Measurements from ENCODE around the gene AP3D1.

The AP3D1 gene

DNA sequence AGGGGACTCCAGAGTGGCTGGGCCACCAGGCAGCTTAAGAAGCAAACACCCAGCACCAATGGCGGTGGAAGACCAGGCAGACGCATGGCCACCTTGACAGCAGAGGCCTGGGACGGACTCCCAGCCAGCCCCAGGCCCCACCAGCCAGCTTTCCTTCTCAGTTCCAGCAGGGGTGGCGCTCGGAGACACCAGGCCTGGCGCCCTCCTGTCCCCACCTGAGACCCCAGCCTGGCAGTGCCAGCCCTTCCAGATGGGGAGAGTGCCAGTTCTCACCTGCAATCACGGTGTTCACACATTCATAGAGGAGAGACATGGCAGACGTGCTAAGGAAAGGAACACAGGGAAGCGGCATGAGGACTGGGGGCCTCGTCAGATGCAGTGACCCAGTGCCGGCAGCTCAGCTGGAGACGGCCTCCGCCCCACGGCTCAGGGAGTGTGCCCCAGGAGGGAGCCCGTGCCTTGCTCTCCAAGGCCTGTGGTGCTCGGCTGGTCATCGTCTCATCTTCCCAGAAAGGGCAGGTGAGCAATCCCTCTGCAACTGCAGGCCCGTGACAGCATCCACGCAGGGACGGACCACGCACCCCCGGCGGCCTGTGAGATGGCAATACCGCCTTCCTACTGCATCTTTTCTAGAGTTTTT lies 24.4 kb downstream of the AP3D1 start:
- no peak for DNase-seq

DNA sequence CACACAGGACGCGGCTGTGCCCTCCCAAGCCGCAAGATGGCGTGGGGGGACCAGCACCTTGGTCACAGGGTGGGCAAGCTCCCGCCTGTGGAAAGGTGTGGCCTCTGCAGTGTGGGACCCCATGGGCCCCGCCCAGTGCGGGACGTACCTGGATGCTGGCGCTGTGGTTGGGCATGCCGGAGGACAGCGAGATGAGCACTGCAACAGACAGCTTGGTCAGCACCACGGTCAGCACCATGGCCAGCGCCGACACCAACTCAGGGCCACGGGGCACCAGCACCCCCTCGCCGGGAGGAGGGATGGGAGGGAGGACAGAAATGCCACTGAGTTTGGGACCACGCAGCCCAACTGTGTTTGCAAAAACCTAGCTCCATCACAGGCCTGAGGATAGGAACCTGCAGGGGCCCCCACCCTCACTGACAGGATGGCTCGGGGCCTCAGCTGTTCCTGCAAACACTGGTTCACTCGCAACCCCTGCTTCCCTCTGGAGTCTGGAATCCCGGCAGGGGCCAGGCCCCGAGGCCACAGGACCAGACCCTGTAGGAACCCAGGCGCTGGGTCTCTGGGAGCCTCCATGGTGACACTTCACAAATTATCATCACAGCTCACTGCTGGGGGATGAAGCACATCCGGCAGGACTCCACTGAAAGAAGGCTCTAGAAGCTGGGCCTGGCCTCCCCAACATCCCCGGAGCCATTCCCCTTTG lies 27.5 kb downstream of the AP3D1 start:
- no peak for DNase-seq

DNA sequence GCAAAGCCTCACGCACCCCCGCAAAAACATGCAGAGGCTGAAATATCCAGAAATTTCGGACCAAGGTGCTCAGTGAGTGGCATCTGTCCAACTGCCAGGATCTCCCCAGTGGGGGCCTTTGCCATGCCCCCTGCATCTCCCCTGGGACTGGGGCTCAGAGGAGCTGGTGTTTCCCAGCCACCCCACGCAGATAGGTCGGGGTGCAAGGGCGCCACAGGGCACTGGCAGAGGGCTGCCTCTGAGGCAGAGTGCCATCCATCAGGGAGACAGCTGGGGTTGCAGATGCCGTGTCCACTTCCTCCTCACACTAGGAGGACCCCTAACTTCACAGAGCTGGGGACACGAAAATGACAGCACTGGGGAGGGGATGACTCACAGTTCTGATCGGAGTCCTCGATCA lies 28.4 kb downstream of the AP3D1 start:
- no peak for DNase-seq

- no peak for DNase-seq
Observed at GRCh38 chr19:2122251-2122650, 29.1 kb downstream of the AP3D1 start.

- no peak for DNase-seq
Observed at GRCh38 chr19:2121416-2122051, 29.8 kb downstream of the AP3D1 start.

- DNase-seq = no peak
Observed at GRCh38 chr19:2120821-2121220, 30.5 kb downstream of the AP3D1 start.

DNA sequence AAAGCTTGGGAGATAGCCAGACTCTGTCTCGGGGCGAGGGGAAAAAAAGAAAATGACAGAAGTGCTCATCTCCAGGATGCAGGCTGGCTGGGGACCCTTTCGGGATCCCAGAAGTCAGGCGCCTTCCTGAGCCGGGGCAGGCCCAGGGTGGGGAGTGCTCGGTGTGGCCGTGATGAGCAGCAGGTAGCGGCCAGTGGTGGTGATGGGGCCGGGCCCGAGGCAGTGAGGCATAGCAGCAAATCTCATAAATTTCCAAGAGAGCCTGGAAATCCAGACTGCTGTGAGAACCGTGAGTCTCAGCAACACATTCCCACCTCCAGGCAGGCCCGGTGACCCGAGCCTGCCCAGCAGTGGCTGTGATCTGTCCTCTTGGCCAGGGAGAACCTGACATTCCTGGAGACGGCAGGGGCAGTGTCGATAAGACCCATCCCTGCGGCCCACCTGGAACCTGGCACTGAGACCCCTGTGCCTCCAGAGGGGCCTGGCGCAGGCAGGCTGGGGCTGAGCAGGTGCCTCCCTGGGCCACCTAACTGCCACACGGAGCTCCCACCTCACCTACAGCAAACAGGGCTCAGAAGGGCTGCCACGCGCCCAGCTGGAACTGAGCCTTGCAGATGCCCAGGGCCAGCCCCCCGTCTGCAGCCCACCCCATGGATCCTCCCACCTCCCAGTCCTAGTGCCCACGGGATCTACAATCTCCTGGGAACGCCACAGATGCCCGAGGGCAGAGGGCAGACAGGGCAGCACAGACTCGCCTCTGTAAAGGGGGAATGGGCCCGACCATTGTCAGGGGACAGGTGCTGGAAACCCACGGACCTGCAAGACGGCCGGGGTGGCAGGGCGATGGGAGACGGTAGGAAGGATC lies 31.2 kb downstream of the AP3D1 start:
- no peak for DNase-seq

DNA sequence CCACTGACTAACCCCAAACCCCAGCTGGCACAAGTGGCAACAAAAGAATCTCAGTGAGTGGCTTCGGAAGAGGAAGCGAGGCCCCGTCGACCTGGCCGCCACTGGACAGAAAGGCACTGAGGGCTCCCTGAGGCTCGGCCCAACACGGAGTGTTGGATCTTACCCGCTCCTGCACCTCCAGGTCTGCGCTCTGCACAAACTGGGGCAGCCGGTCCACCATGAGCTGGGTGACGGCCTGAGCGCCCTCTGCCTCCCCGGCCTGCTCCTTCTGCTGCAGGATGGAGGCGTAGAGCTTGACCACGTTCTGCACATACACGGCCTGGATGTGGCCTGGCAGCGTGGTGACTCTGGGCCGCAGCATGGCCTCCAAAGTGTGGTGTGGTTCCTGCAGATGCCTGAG lies 32.9 kb downstream of the AP3D1 start:
- no peak for DNase-seq

DNA sequence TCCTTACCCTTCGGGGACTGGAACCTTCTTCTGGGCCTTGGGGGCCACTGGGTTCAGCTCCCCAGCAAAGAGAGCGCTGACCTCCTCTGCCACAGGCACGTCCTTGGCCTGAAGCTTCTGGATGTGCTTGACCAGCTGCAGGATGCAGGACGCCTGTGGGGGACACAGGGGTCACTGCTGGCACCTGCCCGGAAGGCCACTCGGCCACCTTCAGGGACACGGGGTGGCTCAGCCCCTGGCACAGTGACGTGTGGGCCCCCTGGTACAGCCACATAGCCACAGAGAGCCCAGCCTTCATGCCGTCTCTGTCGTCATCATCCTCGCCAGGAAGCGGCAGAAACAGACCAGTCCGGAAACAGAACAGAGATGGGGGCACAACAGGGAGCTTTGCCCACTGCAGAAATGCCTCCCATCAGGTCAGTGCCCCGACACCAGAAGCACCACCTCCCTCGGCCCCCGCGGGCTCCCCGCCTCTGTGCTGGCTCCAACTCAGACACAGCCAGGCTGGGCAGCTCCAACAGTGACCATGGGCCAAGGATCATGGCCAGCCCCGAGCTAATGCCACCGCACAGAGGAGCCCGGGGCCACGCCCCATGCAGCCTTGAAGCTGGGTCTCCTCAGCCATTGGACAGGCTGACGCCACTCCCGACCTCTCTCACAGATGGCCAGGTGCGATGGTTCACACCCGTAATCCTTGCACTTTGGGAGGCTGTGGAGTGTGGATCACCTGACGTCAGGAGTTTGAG lies 34.0 kb downstream of the AP3D1 start:
- DNase-seq = no peak

DNA sequence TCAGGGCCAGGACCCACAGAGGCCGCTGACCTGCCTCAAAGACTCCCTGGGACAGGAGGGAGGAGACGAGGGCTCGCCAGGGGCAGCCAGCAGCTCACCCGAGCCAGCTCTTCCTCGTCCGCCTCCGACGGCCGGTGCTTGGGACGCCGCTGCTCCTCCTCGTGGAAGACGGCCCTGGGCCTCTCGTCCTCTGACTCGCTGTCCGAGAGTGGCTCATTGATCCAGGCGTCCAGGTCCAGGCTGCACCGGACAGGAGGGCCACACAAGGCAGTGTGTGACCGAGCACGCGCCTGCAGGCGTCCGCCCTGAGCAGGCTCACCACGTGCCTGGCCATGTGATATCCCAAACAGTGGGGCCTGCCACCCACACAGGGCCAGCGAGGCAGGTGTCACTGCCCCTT lies 34.9 kb downstream of the AP3D1 start:
- no peak for DNase-seq

DNA sequence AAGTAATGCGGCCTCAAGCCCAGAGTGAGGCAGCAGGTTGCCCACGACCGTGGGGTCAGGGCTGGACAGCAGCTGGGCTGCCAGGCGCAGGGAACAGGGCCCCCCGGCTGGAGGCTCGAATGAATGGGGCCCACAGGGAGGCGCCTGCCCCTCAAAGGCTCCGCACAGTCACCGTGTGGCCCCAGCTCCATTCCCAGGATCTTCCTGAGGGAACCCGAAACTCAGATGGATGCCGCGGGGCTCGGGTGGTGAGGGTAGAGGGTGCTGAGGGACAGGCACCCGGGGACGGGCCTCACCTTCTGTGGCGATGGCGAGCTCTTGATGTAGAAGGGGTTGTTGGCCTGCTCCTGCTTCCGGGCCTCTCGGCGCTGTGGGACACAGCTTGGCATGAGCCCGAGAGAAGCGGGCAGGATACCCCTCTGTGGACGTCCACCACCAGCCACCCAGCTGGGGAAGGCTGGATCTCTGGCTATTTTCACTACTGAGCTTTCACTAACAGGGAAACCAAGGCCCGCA lies 35.4 kb downstream of the AP3D1 start:
- DNase-seq = no peak

DNA sequence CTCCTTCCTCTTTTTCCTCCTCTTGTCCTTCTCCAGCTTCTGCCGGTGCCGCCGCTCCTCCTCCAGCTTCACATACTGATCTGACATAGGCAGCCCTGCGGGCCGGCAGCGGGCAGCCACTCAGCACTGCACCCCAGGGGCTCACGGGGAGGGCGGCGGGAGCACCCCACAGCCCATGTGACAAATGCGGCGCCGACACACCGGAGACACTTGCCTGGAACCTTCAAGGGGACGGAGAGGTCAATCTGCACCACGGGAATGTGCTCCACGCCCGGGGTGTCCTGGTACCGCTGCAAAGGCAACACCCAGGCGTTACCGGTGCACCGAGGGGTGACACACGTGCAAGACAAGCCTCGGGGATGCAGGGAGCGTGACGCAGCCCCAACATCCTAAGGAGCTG lies 36.0 kb downstream of the AP3D1 start:
- no peak for DNase-seq

DNA sequence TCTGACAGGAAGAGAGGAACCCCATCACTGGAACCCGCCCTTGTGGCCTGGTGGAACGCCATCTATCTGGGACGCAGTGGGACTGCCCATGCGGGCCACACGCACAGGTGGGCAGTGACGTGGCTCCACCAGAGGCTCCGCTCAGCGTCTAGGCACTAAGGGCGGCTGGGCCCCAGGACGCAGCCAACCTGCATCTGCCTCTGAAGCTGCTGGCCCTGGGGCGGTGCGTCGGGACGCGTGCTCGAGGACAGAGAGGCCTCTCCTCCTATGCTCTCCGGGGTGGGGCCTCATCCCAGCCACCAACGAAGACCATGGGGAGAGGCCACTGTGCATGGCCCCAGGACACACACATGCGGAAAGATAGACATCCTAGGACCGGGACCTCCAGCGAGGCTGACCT lies 36.5 kb downstream of the AP3D1 start:
- DNase-seq = no peak

DNA sequence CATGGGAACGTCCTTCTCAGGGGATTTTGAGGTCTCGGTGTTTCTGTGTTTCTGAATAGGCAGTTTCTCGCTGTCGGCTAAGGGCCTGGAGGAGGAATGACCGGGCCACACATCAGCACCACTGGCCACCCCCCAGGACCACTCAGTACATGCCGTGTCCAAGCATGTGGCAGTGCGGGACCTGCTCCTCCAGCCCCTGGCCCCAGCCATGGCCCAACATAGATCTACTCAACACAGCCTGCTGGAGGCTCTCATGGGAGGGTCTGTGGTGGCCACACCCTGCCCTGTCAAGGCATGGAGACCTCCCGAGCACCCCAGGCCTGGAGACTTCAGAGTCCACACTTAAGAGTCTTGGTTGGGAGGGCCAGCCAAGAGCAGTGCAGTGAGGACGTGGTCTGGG lies 37.1 kb downstream of the AP3D1 start:
- DNase-seq = no peak

DNA sequence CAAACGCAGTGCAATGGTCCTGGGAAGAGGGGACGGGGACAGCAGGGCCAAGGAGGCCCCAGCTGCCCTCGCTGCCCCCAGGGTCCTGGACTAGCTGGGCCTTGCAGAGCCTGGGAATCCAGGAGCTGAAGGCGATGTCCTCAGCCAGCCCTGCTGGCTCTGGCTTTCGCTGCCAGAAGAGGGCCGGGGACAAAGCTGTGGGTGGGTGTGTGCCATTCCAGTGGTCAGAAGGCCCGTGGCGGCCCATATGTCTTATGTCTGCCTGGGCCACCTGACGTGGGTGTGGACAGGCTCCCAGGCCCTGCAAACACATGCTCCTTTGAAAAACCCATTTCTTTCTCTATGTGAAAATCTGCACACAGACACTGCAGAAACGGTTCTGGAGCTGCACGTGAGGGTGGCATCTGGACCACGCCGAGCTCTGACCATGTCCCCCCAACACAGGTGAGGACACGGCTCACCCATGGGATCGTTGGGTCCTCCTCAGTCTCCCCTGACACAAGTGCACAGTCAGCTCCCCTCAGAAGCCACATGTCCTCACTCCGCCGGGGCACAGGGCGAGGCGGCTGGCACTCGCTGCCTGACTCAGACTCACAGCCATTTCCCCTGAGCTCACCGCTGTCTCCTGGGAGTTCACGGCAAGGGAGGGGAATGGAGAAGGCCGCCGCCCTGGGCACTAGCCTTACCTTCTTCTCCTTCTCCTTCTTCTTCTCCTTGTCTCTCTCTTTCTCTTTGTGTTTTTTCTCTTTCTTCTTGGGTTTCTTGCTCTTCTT lies 37.7 kb downstream of the AP3D1 start:
- peak; percentile 27 for DNase-seq

DNA sequence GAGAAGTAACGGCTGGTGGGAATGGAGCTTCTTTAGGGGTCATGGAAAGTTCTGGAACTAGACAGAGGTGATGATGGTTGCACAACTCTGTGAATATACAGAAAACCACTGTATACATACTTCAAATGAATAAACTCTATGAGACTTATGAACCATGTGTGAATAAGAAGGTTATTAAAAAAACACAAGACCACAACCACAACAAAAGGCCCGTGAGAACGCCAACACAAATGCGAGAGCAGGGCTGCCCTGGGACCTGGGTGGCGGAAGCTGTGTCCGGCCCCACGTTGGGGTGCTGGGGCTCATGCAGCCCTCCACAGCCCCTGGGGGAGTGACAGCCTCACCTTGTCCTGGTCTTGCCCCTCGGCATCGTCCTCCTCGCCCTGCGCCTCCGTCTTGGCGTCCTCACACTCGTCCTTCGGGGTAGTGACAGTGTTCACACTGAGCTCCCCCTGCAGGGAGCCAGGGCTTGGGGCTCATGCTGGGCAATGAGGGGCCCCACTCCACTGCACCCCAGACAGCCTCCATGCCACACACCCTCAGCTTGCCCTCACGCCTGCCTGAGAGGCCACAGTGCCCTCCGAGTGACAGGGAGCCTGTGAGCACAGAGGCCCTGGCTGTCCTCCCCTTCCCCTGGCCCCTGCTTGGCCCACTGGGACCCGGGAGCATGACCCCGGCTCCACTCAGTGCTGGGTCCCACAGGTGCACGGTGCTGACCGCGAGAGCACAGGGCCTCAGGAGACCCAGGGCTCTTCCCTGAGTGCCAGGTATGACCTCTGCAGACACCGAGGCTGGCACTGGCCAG lies 38.6 kb downstream of the AP3D1 start:
- DNase-seq = no peak

DNA sequence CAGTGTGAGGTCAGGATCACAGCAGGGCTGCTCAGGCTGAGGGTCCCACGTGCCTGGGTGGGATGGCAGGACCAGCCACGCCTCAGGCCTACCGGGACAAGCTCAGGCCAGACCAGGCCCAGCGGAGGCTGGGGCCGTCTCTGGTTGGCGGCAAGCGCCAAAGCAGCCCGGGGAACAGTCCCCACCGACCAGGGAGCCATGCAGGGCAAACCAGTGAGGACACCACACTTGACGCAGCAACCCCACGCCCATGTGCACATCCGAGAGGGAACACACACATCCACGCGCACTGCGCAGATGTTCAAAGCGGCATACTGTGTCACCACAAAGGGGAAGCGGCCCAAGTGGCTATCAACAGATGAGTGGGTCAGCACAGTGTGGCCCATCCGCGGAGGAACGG lies 39.5 kb downstream of the AP3D1 start:
- DNase-seq = no peak

DNA sequence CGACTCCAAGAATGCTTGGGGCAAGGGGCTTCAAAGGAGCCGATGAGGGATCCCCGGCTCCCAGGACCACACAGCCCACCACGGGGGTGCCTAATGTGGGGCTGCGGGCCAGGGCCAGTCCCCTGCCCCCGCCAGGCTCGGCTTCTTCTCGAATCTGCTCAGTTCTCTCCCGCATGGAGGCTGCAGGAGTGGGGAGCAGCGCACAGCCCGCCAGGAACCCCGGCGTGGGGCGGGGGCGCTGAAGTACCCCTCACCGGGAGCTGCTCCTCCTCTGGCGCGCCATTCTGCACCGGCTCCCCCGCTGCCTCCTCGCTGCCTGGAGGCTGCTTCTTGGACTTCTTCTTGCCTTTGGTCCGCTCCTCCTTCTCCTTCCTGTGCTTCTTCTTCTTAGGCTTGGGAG lies 39.9 kb downstream of the AP3D1 start:
- DNase-seq = no peak

DNA sequence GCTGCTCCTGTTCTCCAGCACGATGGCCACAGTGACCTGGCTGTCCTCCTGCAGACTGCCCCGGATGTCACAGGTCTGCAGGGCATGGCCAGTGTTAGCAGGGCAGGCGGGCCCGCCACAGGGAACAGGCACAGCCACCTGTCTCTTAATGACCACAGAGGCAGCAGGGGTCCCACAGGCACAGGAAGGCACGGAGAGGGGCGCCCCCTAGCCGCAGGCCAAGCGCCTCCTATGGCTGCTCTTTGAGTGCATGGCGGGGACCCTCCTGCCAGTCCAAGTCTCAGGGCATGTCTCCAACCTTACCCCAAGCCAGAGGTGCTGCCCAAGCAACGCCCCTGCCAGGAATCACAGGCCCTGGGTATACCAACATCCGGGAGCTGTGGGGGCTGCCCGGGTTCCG lies 40.5 kb downstream of the AP3D1 start:
- DNase-seq = no peak

- DNase-seq = no peak
Observed at GRCh38 chr19:2109046-2109864, 42.1 kb downstream of the AP3D1 start.
